HG02970 (cell line): Measurements from ENCODE around the gene NFE2L3.
"Not testable (repeated sequence)": the region's sequence is repeated elsewhere in the genome, so short reads cannot be mapped to it uniquely, and the experiment has no call there.

Experiments used
- ATAC-seq: cut with Tn5 transposase; IDR thresholded peaks from one replicate; pipeline ENCODE4 v1.9.1; 2021; ENCODE audit warnings: mild to moderate bottlenecking, moderate library complexity, moderate number of reproducible peaks; ENCODE audit not compliant: unreplicated experiment, low FRiP score

NFE2L3 gene

DNA sequence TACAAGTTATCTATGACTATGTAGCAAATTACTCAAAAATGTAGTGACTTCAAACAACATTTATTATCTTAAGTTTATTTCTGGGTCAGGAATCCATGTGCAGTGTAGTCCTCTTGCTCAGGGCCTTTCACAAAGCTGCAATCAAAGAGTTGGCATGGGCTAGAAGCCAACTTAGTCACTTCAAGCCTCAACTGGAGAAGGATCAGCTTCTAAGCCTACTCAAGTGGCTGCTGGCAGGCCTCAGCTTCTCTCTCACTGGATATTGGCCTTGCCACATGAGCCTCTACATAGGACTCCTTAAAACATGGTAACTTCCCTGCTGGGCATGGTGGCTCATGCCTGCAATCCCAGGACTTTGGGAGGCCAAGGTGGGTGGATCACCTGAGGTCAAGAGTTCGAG, 5.0 kb upstream of the NFE2L3 start:
- no peak for ATAC-seq

DNA sequence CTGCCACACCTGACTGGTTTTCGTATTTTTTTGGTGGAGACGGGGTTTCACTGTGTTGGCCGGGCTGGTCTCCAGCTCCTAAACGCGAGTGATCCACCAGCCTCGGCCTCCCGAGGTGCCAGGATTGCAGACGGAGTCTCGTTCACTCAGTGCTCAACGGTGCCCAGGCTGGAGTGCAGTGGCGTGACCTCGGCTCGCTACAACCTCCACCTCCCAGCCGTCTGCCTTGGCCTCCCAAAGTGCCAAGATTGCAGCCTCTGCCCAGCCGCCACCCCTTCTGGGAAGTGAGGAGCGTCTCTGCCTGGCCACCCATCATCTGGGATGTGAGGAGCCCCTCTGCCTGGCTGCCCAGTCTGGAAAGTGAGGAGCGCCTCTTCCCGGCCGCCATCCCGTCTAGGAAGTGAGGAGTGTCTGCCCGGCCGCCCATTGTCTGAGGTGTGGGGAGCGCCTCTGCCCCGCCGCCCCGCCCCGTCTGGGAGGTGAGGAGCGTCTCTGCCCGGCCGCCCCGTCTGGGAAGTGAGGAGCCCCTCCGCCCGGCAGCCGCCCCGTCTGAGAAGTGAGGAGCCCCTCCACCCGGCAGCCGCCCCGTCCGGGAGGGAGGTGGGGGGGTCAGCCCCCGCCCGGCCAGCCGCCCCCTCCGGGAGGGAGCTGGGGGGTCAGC, 4.2 kb upstream of the NFE2L3 start:
- ATAC-seq: not testable (repeated sequence)

DNA sequence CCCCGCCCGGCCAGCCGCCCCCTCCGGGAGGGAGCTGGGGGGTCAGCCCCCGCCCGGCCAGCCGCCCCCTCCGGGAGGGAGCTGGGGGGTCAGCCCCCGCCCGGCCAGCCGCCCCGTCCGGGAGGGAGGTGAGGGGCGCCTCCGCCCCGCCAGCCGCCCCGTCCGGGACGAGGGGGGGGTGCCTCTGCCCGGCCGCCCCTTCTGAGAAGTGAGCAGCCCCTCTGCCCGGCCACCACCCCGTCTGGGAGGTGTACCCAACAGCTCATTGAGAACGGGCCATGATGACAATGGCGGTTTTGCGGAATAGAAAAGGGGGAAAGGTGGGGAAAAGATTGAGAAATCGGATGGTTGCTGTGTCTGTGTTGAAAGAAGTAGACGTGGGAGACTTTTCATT, 3.7 kb upstream of the NFE2L3 start:
- not testable (repeated sequence) for ATAC-seq

DNA sequence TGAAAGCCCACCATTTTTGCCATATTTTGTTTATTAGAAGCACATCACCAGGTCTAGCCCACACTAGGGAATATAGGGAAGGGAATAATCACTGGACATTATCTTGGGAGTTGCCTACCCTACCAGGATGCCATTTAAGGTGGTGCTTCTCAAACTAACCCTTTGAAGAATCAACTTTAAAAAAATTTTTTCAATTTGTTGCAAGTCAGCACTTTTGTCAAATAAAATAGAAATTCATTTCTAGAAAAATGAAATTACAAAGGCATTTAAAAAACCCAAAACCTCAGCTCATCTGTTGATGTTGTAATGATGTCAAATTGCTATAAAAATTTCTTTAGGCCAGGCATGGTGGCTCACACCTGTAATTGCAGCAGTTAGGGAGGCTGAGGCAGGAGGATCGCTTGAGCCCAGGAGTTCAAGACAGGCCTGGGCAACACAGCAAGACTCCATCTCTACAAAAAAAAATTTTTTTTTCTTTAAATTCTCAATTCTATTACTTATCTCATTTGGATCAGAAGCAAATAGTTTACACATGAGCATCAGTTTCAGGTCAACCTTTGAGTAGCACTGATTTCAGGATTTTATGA, 2.5 kb upstream of the NFE2L3 start:
- ATAC-seq: no peak

DNA sequence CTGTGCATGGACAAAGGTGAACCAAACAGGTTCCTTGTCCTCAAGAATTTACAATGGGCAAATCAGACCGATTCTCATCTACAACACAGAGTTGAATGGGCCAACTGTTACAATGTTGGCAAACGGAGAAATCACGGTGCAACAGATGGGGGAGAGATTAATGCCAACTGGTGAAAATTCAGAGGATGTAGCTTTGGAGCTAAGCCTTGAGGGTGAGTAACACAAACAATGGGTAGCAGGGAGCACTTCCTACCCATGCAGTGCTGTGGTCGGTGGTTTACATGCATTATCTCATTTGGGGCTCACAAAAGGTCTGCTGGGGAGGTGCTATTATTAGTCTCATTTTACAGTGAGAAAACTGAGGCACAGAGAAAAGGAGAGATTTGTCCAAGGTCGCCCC, 902 bp upstream of the NFE2L3 start:
- ATAC-seq: no peak

DNA sequence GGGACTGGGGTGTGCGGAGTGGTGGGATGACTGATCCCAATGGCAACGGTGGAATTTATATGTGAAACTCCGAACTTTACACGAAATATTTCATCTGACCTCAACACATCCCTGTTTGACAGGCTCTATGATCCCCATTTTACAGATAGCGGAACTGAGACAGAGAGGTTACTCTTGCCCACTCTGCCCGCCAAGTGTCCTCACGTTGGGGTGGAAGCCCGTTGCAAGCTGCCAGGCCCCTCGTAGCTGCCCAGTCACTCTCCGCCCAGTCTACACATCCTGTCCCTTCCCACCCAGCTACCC, 397 bp upstream of the NFE2L3 start:
- no peak for ATAC-seq

DNA sequence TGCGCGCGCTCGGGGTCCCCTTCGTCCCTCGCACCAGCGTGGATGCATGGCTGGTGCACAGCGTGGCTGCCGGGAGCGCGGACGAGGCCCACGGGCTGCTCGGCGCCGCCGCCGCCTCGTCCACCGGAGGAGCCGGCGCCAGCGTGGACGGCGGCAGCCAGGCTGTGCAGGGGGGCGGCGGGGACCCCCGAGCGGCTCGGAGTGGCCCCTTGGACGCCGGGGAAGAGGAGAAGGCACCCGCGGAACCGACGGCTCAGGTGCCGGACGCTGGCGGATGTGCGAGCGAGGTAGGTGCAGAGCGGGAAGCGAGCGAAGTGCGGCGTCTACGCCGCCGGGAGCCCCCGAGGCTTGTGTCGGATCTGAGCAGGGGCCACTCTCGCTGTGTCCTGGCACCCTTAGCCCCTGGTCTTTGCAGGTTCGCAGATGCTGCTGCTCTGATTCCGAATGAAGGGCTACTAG, 813 bp downstream of the NFE2L3 start:
- not testable (repeated sequence) for ATAC-seq

DNA sequence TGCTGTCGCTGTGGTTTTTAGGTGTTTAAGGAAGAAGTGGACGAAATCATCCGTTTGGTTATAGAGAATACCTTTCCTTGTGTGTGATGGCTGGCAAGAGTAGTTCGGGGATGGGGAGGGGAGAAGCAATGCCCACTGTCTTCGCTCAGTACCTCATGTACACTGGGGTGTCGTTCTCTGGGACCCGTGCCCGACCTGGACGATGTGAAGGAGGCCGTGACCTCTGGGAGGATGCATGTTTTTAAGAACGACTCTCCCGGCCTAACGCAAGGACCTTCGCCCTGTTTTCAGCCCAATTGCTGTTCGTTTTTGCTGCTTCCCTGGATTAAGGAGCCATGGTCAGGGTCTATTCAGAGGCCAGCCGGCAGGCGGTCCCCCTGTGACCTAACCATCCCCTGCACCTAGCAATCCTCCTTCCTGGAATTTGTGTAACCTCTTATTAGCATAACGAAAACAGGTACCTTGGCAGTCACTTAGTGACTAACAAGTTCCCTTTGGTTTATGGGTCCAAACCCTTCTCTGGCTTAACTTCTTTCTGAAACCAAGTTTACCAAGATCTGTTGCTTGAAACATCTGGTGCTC, 1.3 kb downstream of the NFE2L3 start:
- ATAC-seq: no peak

DNA sequence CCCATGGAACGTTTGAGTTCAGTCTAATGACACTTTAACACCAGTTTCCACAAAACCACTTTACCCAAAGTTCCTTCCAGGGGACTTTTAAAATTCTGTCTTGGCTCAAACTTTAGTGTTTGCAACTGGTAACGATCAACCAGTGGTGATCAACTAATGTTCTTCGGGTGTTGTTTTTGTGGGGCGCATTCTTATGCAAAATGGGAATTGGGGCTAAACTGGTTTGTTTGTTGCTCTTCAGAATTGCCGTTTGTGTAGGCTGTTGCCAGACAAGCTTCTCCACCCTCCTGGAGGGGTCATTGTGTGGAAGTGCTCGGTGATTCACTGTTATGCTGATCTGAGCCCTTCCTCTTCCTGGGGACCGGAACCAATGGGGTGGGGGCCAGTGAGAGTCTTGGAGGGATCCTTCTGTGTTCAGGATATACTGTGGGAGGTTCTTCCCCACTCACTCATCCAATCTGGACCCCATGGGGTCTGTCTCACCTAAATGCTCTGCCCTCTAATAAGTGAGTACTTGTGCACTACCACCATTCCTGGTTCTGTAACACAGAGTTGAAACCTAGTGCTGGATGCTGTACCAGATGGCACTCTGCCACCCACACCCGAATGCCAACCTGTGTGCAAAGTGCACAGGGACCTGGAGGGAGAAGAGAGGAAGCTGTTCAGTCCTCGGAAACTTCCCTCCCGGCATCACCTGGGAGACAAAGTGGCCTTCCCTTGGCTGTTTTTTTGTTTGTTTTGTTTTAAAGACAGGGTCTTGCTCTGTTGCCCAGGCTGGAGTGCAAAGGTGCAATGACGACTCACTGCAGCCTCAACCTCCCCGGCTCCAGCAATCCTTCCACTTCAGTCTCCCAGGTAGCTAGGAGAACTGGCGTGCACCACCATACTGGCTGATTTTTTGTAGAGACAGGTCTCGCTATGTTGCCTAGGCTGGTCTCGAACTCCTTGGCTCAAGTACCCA, 2.1 kb downstream of the NFE2L3 start:
- no peak for ATAC-seq

DNA sequence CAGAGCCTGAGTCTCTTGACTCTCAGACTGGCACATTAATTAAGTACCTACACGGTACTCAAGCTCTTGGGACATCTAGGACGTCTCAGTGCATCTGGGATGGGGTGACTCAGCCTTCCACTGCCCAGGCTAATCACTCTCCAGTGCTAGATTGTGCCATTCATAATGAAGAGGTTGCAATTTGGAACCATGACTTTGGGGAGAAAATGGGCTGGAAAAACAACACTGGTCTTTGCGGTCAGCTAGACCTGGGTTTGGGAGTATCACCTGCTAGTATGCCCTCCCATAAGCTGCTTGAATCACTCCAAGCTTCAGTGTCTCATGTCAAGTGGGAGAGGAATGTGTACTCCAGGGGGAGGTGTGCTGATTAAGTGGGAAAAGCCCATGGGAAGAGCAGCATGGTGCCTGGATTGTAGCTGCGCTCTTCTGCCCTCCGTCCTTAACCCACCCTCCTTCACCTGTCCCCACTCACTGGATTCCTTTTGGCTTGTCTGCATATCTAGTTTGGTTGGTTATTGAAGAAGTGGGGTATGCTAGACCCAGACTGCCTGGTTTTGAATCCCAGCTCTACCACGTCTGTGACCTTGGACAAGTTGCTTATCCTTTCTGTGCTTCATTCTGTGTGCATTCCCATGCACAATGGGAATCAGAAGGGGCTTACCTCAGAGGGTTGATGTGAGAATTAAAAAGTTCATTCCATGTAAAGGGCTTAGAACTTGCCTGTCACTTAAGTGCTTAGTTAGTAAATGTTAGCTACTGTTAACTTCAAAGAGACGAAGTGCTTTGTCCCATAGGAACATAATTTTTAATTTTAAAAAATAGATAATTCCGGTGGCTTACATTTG, 3.8 kb downstream of the NFE2L3 start:
- ATAC-seq: no peak

DNA sequence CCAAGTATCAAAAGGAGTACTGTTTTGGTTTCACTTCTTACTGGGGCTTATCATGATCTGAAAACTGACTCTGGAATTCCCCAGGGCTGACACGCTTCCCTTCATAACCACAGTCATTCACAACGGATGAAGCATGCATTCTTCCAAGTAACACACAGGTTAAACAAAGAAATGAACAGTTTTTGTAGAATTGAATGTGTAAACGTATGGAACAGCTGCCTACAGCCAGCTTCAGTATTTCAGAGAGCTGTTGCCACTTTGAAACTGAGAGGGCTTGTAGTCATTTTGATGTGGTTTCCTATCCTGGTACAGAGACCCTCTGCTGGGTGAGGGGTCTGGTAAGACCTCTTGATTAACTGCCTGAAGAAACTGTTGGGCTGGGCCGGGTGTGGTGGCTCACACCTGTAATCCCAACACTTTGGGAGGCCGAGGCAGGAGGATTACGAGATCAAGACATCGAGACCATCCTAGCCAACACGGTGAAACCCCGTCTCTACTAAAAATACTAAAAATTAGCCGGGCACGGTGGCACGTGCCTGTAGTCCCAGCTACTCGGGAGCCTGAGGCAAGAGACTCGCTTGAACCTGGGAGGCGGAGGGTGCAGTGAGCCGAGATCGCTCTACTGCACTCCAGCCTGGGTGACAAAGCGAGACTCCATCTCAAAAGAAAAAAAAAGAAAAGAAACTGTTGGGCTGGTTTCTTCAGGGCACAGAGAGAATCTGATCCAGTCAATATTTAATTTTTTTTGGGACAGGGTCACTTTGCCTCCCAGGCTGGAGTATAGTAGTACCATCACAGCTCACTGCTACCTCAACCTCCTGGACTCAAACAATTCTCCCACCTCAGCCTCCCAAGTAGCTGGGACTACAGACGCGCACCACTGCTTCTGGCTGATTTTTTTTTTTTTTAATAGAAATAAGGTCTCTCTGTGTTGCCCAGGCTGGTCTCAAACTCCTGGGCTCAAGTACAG, 4.7 kb downstream of the NFE2L3 start:
- ATAC-seq: no peak

DNA sequence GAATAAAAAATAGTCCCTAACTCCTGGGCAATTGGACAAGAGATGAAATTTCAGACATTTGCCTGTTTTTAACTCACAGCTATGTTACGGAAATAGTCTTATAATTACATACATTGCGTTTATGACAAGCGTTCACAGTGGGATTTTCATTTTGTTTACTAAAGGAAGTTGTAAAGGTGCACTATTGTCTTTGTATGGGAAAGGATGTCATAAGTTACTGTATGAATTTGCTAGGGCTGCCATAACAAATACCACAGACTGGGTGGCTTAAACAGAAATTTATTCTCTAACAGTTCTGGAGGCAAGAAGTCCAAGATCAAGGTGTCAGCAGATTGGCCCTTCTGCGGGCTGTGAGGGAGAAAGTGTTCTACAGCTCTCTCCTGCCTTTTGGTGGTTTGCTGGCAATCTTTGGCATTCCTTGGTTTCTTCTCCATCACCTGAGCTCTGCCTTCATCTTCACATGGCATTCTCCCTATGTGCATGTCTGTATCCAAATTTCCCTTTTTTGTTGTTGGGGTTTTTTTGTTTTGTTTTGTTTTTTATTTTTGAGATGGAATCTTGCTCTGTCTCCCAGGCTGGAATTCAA, 5.6 kb downstream of the NFE2L3 start:
- ATAC-seq: no peak

DNA sequence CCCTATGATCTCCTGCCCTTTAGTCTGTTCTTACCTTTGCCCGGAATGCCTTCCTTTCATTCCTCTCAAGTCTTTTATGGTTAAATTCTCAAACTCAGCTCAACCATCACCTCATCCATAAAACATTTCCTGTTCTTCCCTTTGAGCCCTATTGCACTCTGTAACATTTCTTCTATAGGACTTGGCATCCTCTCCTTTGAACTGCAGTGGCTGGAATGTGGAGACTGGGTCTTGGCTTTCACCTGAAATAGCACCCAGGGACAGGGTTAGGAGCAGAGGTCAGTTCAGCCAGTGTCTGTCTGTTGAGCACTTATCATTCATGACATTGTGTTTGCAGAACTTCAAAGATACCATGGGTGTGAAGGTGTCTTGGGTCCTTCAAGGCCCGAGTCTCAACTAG, 7.2 kb downstream of the NFE2L3 start:
- ATAC-seq: no peak

DNA sequence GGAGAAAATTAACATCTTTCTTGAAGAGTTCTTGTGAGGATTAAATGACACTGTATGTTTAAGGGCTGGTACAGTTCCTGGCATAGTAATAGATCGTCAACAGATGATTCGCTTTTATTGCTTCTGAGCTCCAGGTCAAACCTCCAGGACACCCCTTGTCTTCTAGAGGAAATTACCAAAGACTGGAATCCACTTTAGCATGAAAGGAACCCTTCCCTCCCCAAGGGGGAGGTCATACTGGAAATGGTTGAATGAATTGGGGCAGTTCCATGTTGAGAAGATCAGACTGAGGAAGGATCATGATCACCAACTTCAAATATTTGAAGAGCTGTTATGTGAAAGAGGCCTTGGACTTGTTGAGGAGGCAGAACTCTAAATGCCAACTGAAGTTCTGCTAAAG, 8.9 kb downstream of the NFE2L3 start:
- no peak for ATAC-seq

DNA sequence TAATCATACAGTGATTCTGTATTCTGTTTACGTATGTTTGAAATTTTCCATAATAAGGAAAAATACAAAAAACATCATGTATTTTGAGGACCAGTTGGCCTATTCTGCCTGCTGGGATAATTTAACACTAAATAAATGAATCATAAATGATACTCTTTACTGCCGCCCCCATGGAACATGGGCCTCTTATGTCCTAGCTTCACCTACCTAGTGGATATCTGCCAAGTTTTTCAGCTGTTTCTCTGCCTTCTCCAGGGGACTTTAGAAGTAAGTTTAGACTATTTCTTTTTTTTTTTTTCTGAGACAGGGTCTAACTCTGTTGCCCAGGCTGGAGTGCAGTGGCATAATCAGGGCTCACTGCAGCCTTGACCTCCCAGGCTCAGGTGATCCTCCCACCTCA, 10.4 kb downstream of the NFE2L3 start:
- ATAC-seq: no peak

DNA sequence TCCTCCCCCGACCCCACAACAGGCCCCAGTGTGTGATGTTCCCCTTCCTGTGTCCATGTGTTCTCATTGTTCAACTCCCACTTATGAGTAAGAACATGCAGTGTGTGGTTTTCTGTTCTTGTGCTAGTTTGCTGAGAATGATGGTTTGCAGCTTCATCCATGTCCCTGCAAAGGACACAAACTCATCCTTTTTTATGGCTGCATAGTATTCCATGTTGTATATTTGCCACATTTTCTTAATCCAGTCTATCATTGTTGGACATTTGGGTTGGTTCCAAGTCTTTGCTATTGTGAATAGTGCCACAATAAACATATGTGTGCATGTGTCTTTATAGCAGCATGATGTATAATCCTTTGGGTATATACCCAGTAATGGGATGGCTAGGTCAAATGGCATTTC, 11.8 kb downstream of the NFE2L3 start:
- not testable (repeated sequence) for ATAC-seq

DNA sequence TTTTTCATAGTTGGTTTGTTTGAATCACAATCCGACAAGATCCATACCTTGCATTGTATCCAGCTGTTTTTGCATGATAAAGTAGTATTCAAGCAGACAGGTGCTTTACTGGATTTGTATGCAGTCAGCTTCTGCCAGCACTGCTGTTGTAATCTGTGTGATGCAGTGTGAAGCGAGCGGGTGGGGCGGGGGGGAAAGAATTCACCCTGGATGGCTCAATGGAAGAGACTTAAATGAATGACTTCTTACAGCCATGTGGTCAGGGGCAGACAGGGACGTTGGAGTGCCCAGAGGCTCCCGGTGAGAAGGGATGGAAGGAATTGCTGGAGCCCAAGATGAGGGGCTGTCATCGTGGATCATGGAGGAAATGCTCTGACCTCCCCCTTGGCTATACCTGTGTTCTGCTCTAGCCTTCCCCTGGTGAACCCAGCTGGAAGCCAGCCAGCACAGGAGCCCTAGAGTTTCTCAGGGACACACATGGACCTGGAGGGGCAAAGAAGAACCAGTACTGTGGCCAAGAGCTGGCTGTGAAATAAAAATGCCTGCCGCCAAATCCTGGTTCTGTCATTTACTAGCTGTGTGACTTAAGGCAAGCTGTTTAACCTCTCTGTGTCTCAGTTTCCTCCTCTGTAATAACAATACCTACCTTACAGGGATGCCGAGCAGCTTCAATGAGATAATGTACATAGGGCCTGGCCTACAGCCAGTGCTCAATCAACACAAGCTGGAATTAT, 14.1 kb downstream of the NFE2L3 start:
- ATAC-seq: no peak

DNA sequence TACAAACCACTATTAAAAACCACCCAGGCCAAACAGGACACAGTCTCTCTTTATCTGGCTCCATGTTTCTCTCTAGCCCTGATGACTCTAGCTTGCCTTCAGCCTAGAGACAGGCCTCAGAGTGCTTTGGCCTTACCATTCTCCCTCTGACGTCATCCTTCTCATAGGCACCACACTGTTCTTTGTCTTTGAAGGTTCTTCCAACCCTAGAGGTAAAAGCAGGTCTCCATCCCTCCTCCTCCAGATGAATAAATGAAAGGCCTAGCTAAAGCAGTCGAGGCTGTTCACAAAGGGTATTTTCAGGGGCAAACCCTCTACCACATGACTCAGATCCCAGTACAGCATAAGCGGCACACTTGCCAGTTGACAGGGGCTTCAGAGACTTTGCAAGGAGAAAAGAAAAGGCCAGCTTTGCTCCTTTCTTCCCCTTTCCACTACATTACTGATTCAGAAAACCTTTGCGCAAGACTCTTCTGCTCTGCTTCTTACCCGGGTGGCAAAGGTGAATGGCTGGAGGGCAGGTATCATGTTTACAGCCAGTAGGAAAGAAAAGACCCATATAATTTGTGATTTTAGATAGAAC, 14.8 kb downstream of the NFE2L3 start:
- peak; percentile 36 for ATAC-seq
